Rectal smooth muscle tissue (tissue), 1 donor: Measurements from ENCODE around the gene SATB1.

Experiments used
- H3K27ac ChIP-seq: one replicate; pipeline ENCODE4 v1.7.0; 2013; ENCODE audit warnings: low read depth, low read length, inconsistent platforms
- H3K27me3 ChIP-seq: one replicate; pipeline ENCODE4 v1.7.0; 2013; ENCODE audit warnings: low read length; ENCODE audit not compliant: control insufficient read depth, insufficient read depth
- H3K36me3 ChIP-seq: one replicate; pipeline ENCODE4 v1.7.0; 2013; ENCODE audit warnings: low read length; ENCODE audit not compliant: control insufficient read depth, insufficient read depth
- H3K4me1 ChIP-seq: one replicate; pipeline ENCODE4 v1.7.0; 2013; ENCODE audit warnings: low read length; ENCODE audit not compliant: control insufficient read depth, insufficient read depth
- H3K4me3 ChIP-seq: one replicate; pipeline ENCODE4 v1.7.0; 2013; ENCODE audit warnings: low read length
- H3K9ac ChIP-seq: one replicate; pipeline ENCODE4 v1.7.0; 2013; ENCODE audit warnings: low read length

SATB1 gene

GRCh38 chr3:18410205-18410604 lies 14.9 kb downstream of the SATB1 start:
- no peaks in the 10 kb centered on the region for H3K27me3 ChIP-seq
- no peak overlapping the region for H3K4me3 ChIP-seq
- H3K9ac ChIP-seq, result no peak overlapping the region
- H3K36me3 ChIP-seq, result no peaks in the 10 kb centered on the region
- H3K4me1 ChIP-seq, result no peaks in the 10 kb centered on the region
- H3K27ac ChIP-seq, result no peak overlapping the region

GRCh38 chr3:18409266-18409665 lies 15.9 kb downstream of the SATB1 start:
- no peak overlapping the region for H3K9ac ChIP-seq

DNA sequence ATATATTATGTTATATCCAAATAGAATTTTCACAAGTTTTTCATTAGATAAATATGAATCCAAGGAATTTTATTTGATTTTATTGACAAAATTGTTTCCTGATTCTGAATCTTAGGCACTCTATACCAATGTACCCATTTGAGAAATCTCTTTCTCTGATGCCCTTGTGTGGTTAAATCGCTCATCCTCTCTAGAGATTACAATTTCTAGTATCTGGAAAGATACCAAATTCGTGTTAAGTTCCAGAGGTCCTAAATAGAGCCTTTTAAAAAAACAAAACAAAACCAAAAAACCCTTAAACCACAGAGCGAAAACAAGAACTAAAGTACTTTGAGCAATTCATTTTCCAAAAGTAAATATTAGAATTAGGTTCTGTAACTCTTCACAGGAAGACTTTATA lies 20.0 kb downstream of the SATB1 start:
- Histone ChIP-seq H3K9ac (no peak overlapping the region), H3K27ac (no peak overlapping the region), H3K36me3 (no peaks in the 10 kb centered on the region), H3K4me3 (no peak overlapping the region), H3K27me3 (no peaks in the 10 kb centered on the region), H3K4me1 (peaks cover 8% of the 10 kb centered on the region)

More at GRCh38 chr3:18409266-18409665, 15.9 kb downstream of the SATB1 start:
- Histone ChIP-seq H3K4me3 (no peak overlapping the region), H3K27me3 (no peaks in the 10 kb centered on the region), H3K4me1 (no peaks in the 10 kb centered on the region), H3K27ac (no peak overlapping the region), H3K36me3 (no peaks in the 10 kb centered on the region)

- Histone ChIP-seq H3K27me3 (no peaks in the 10 kb centered on the region), H3K36me3 (no peaks in the 10 kb centered on the region), H3K9ac (no peak overlapping the region), H3K4me1 (peaks cover 8% of the 10 kb centered on the region), H3K4me3 (no peak overlapping the region), H3K27ac (no peak overlapping the region)
Measured at GRCh38 chr3:18403061-18403460, 22.1 kb downstream of the SATB1 start.

GRCh38 chr3:18402239-18402799 lies 22.8 kb downstream of the SATB1 start:
- H3K4me1 ChIP-seq, result peaks cover 8% of the 10 kb centered on the region
- H3K27ac ChIP-seq, result no peak overlapping the region
- no peaks in the 10 kb centered on the region for H3K36me3 ChIP-seq
- H3K27me3 ChIP-seq, result no peaks in the 10 kb centered on the region
- H3K9ac ChIP-seq, result no peak overlapping the region
- no peak overlapping the region for H3K4me3 ChIP-seq

DNA sequence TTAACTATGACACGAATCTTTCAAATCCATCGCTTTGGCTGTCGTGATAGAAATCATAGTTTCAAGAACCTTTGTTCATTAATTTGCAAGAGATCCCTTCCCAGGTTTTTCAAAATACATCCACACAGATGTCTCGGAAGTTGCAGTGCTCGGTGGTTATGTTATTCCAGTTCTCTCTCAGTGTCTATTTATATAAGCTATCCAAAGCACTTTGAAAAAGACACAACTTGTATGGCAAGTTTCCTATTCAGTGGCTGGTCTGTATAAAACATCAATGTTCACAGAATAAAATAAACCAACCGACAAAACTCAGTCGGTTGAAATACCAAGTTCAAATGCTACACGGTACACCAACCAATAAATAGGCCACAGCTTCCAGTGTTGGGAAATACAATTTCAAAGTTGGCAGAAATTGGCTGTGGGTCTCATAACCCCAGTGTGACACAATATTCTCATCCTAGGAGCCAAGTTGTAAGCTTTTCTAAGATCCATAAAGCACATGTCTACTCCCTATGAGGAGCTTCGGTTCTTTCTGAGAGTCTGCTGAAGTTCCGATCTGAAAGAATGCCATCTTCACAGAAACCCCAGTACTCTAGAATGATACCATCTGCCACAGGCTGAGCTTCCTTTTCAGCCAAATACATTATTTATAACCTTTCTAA lies 23.7 kb downstream of the SATB1 start:
- Histone ChIP-seq H3K27ac (peak overlapping the region; percentile 55), H3K4me1 (peaks cover 8% of the 10 kb centered on the region), H3K36me3 (no peaks in the 10 kb centered on the region), H3K4me3 (no peak overlapping the region), H3K9ac (no peak overlapping the region), H3K27me3 (no peaks in the 10 kb centered on the region)

DNA sequence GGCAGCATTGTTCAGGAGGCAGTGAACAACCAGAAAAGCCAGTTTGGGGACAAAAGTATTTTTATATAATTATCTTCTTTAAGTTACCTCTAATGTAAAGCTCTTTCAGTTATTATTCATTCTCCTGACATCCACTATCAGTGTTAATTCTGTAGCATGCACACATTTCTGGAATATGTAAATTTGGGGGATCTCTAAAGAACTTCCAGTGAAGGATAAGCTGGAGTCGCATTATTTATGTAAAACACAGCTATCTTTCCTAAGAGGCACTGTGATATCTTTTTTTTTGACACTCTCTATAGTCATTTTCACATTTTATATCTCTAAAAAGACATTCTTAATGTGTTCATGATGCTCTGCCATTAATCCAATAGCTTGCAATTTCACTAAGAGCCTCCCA lies 26.7 kb downstream of the SATB1 start:
- no peak overlapping the region for H3K27ac ChIP-seq
- H3K36me3 ChIP-seq, result peaks cover 3% of the 10 kb centered on the region
- H3K4me3 ChIP-seq, result no peak overlapping the region
- H3K4me1 ChIP-seq, result peaks cover 8% of the 10 kb centered on the region
- H3K9ac ChIP-seq, result no peak overlapping the region
- no peaks in the 10 kb centered on the region for H3K27me3 ChIP-seq

GRCh38 chr3:18396428-18396827 lies 28.7 kb downstream of the SATB1 start:
- Histone ChIP-seq H3K9ac (no peak overlapping the region), H3K4me3 (no peak overlapping the region), H3K27ac (no peak overlapping the region), H3K36me3 (peaks cover 3% of the 10 kb centered on the region), H3K4me1 (peaks cover 5% of the 10 kb centered on the region), H3K27me3 (no peaks in the 10 kb centered on the region)

- Histone ChIP-seq H3K9ac (no peak overlapping the region), H3K4me3 (no peak overlapping the region), H3K4me1 (no peaks in the 10 kb centered on the region), H3K36me3 (peaks cover 3% of the 10 kb centered on the region), H3K27ac (no peak overlapping the region), H3K27me3 (no peaks in the 10 kb centered on the region)
Measured at GRCh38 chr3:18394384-18394995, 30.6 kb downstream of the SATB1 start.

DNA sequence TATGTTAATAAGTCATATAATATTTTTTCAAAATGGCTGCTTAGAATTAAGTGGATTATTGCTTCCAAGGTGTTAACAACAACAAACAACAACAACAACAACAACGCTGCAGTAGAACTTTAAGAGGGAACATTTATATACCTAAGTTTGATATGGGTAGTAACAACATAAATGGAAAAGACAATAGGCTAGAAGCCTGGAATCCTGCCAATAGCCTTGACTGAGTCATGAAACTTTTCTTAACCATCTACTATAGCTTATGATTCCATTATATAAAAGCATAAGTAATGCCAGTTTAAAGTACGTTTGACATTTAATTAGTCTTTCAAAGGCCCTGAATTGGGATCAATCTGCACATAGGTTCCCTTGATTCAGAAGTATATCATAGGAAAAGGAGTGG lies 31.2 kb downstream of the SATB1 start:
- peaks cover 3% of the 10 kb centered on the region for H3K36me3 ChIP-seq
- H3K27ac ChIP-seq, result no peak overlapping the region
- no peaks in the 10 kb centered on the region for H3K4me1 ChIP-seq
- no peaks in the 10 kb centered on the region for H3K27me3 ChIP-seq
- H3K4me3 ChIP-seq, result no peak overlapping the region
- no peak overlapping the region for H3K9ac ChIP-seq

GRCh38 chr3:18390024-18390660 lies 35.0 kb downstream of the SATB1 start:
- Histone ChIP-seq H3K36me3 (peaks cover 6% of the 10 kb centered on the region), H3K27me3 (no peaks in the 10 kb centered on the region), H3K4me1 (no peaks in the 10 kb centered on the region), H3K4me3 (no peak overlapping the region), H3K9ac (no peak overlapping the region), H3K27ac (no peak overlapping the region)

- Histone ChIP-seq H3K36me3 (peaks cover 3% of the 10 kb centered on the region), H3K4me1 (no peaks in the 10 kb centered on the region), H3K9ac (no peak overlapping the region), H3K27me3 (no peaks in the 10 kb centered on the region), H3K4me3 (no peak overlapping the region), H3K27ac (no peak overlapping the region)
Measured at GRCh38 chr3:18389108-18389733, 35.9 kb downstream of the SATB1 start.
